ENCODE measurements around the gene CSF2.

The CSF2 gene

DNA sequence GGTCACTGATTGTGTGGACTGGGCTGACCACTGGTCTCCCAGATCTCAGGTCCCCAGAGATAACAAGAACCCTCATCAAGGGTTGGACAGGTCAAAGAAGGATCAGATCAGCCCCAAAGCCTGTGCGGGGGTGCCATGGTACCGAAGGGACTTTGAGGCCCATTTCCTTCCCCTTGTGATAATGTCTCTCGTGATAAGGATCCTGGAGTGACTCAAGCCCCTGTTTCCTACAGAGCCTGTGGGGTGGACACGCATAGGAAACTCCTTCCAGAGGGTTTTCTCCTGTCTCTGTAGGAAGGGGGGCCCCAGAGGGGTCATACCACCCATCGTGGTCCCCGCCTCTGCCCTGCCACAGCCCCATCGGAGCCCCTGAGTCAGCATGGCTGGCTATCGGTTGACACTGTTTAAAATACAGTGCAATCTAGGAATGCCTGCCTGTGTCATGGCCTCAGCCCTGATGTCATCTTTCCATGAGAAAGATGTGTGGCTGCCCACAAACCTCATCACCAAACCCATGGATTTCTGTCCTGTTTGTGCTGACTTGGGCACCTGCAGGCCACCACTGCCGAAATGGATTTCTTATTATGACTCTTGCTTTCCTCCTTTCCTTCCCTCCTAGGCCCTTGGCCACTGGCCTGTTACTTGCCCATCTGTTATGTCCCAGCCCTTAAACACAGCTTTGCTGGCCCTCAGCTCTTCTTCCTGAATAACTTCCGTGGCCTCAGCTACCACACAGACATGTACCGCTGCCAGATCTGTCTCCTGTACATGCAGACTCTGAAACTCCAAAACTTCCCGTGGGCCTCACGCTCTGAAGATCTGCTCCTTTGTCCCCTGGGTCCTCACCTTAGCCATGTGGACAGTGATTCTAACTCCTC lies 2.9 kb upstream of the CSF2 start:
- DNase-seq: no peak

DNA sequence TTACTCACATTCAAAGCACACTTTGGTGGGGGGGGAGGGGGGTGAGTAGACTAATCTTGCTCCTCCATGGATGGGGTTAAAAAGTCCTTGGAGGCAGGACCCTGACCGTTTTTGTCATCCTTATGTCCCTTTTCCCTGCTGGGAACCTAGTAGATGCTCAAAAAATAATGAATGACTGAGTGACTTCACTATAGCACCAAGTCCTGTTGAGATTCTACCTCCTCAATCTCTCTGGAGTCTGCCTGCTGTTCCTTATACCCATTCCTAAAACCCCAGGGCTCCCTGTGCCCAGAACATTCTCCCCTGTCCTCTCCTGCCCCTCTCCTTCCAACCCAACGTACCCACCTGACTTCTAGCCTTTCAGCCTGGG lies 2.3 kb upstream of the CSF2 start:
- DNase-seq: no peak

DNA sequence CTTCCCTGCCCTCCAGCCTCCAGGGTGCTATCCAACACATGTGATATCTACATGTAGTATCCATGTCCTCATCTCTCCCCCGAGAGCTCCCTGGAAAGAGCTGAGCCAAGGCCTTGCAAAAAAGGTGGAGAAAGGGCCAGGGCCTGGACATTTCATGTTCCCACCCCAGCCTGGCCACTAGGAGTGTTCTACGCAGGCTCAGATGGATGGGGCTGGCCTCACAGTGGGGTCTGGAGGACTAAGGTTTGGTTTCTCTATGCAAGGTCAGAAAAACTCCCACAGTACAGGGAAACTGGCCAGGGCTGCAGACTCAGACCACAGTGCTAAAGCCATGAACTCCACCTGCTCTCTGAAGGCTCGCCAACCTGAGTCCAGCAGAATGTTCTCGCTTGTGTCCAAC lies 1.5 kb upstream of the CSF2 start:
- DNase-seq: no peak

DNA sequence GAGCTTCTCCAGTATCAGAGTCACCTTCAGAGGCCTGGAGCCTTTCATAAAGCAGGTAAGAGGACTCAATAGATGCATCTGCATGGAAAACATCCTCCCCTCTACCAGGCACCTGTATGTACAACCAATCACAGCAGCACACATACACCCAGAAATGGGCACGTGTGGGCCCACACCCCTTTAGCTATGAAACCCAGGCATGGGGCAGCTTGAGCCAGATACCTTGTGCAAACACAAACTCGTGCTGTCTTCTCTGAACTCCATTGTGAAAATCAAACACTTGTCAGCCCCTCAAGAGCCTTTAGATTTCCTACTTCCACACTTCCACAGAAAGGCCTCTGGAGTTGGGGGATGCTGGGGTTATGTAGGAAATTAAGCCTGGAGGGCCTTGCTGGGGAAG lies 1.1 kb upstream of the CSF2 start:
- DNase-seq: no peak

DNA sequence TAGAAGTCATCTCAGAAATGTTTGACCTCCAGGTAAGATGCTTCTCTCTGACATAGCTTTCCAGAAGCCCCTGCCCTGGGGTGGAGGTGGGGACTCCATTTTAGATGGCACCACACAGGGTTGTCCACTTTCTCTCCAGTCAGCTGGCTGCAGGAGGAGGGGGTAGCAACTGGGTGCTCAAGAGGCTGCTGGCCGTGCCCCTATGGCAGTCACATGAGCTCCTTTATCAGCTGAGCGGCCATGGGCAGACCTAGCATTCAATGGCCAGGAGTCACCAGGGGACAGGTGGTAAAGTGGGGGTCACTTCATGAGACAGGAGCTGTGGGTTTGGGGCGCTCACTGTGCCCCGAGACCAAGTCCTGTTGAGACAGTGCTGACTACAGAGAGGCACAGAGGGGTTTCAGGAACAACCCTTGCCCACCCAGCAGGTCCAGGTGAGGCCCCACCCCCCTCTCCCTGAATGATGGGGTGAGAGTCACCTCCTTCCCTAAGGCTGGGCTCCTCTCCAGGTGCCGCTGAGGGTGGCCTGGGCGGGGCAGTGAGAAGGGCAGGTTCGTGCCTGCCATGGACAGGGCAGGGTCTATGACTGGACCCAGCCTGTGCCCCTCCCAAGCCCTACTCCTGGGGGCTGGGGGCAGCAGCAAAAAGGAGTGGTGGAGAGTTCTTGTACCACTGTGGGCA lies 642 bp downstream of the CSF2 start:
- DNase-seq: no peak

DNA sequence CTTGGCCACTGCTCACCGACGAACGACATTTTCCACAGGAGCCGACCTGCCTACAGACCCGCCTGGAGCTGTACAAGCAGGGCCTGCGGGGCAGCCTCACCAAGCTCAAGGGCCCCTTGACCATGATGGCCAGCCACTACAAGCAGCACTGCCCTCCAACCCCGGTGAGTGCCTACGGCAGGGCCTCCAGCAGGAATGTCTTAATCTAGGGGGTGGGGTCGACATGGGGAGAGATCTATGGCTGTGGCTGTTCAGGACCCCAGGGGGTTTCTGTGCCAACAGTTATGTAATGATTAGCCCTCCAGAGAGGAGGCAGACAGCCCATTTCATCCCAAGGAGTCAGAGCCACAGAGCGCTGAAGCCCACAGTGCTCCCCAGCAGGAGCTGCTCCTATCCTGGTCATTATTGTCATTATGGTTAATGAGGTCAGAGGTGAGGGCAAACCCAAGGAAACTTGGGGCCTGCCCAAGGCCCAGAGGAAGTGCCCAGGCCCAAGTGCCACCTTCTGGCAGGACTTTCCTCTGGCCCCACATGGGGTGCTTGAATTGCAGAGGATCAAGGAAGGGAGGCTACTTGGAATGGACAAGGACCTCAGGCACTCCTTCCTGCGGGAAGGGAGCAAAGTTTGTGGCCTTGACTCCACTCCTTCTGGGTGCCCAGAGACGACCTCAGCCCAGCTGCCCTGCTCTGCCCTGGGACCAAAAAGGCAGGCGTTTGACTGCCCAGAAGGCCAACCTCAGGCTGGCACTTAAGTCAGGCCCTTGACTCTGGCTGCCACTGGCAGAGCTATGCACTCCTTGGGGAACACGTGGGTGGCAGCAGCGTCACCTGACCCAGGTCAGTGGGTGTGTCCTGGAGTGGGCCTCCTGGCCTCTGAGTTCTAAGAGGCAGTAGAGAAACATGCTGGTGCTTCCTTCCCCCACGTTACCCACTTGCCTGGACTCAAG lies 1.5 kb downstream of the CSF2 start:
- no peak for DNase-seq

DNA sequence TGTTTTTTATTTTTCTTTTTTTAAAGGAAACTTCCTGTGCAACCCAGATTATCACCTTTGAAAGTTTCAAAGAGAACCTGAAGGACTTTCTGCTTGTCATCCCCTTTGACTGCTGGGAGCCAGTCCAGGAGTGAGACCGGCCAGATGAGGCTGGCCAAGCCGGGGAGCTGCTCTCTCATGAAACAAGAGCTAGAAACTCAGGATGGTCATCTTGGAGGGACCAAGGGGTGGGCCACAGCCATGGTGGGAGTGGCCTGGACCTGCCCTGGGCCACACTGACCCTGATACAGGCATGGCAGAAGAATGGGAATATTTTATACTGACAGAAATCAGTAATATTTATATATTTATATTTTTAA lies 2.1 kb downstream of the CSF2 start:
- DNase-seq: no peak

DNA sequence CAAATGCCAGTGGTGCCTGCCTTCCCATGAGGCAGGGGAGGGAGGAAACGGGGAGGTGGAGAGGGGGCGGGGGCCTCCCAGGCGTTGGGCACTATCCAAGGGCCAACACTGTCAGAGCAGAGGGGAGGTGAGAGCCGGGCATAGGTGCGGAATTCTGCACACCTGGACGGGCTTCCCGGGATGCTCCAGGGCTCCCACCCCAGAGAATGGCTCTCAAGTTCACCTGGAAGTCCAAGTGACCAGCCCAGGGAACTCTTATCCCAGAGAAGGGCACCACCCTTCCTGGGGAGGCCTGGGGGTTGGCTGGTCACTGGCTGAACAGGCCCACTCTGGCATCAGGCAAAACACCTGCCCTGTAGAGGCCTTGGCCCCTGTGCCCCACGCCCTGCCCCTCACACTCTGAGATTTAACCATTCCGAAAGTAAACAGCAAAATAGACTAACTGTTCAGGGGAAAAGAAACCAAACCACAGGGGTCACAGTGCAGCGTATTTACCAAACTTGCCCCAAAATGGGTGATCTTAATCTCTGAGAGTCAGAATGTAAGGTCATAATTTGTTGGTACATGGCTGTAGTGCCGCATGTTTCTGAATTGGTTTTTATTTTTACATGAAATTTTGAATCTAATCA lies 2.7 kb downstream of the CSF2 start:
- no peak for DNase-seq

DNA sequence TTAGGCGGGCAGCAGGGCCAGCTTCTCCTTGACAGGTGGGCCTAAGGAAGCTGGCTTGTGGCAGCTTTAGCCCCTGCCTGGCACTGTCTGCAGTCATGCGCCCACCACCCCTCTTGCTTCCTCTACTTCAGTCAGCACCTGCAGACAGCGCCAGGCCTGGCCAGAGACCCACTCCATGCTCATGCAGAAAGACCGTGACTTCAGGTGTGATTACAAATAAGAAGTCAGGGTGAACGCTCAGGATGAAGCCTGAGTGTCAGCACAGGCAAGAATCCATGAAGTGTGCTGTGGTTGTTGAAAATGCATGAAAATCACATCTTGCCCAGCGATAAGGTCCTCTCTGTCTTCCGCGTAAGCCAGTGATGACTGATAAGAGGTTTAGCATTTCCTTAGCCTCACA lies 3.4 kb downstream of the CSF2 start:
- DNase-seq: no peak

DNA sequence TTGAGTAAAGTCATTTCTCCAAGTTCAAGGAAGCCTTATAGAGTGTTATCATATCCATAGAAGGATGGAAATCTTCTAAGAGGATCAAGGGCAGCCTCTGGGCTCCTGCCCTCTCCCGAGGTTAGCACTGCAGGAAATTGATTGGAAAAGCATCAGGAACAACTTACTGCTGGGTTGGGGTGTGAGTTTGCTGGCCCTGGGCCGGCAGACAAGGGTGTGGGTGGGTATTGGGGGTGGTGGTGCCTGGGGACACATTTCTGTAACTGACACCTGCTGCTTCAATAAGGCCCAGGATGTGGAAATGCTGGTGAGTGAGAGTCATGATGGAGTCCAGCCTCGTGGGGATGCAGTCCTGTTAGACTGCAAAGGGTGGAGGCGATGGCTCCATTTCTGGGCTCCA lies 5.5 kb downstream of the CSF2 start:
- DNase-seq: no peak

DNA sequence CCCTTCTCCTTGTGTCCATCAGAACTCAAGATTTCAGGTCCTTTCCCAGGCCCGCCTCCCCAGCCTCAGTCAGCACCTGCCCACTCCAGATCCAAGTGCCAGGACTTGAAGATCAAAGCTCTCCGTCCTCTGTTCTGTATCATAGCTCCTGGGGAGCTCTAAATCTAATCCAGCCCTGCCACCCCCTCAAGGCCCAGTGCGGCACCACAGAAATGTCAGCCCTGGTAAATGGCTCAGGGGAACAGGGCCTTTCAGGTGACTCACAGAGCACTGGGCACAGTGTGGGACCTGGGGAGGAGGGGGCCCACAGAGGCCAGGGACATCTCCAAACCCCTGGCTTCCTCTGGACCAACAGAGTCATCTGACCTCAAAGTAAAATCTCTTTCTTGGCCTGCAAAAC lies 6.0 kb downstream of the CSF2 start:
- no peak for DNase-seq

DNA sequence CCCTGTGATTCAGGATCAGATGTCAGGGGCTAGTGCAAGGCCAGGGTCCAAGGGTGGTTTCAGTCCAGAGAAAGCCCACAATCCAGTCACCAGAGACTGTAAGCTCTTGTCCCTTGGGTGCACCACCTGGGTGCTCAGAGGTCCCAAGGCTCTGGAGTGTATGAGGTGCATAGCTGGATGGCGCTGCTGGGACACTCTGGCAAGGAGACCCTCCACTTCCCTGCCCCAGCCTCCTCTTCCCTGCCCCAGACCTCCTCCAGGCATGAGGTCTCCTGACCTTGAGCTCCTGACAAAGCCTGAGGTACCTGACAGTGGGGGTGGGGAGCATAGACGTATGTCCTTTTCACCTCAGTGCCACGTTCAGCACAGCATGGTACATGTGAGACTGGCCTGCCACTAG lies 7.0 kb downstream of the CSF2 start:
- no peak for DNase-seq

DNA sequence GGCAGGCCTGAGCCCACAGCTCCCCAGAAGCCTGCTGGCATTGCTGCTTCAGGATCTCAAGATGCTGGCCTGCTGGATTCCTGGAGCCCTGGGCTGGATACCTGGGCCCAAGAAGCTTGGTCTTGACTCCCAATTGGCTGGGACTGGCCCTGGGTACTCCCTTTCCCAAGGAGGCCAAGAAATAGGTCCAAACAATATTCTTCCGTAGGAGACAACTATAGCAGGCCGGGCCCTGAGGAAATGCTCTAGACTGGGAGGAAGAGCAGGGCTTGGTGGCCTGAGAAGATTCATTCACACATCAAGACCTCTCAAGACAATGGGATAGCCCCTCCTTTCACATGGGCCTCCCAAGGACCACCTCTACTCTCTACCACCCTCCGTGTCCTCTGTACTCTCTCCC lies 7.9 kb downstream of the CSF2 start:
- no peak for DNase-seq

DNA sequence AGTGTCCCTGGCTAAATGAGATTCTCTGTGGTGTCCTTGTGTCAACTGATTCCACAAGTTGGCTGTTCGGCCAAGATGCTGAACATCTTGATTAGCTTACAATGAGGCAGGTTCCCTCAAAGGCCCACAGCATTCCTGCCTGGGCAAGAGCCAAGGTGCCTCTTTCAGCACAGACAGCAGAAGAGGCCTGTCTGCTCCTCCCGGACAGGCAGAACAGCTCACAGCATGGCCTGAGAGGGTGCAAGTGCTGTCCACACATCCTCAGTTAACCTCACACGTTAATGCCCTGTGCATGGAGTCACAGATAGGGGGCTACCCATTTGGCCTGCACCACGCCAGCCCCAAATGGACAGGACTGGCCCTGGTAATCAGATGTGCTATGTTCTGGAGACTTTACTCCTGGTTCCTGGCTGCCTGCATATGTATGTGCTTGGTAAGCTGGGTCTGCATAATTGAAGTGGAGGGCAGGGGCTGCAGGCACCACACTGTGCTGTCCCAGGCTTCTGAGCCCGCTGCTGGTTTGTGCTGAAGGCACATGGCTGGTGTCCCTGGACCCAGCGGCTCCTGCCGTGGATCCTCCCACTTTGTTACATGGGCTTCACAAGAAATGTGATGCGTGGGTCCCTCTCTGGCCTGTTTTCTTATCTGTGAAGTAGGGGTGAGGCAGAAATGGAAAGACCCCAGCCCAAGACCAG lies 8.9 kb downstream of the CSF2 start:
- no peak for DNase-seq

DNA sequence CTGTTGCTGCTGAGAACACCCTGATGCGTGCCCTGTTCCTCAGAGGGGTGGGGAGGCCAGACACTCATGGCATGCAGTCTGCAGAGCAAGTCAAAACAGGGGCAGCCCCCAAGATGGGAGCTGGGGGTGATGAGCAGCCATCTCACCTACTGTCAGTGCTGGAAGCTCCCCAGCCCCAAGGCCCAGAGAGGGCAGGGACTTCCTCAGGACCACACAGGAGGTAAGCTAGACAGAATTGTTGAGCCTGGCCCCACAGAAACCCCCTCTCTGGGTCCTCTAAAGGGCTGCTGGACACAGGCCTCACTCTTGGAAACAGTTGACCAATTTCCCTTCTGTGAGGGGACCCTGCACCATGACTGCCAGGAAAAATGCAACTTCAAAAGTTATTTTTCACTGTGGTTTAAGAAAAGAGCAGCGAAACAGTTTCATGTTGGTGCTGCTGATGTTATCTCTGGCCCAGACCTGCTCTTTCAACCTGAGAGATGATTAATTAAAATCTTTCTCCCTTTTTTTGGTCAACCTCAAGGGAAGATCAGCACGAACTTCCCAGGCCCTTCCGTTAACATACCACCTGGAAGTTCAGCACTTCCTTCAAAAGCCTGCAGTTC lies 9.6 kb downstream of the CSF2 start:
- DNase-seq: no peak

DNA sequence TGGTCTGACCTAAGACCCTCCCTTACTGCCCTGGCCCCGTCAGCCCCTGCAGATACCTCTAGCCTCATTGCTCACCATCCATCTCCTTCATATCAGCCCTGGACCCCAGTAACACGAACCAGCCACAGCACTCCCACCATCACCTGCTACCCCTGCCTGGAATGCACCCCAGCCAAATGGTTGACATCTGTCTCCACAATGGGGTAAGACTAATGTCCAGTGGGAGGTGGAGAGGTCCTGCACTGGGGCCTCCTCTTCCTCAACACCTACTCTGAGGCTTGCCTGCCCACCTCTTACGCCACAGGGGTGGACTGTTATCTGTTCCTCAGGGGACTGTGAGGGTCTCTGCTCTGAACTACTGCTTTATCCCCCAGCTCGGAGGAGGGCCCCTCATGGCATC lies 12.1 kb downstream of the CSF2 start:
- DNase-seq: no peak

DNA sequence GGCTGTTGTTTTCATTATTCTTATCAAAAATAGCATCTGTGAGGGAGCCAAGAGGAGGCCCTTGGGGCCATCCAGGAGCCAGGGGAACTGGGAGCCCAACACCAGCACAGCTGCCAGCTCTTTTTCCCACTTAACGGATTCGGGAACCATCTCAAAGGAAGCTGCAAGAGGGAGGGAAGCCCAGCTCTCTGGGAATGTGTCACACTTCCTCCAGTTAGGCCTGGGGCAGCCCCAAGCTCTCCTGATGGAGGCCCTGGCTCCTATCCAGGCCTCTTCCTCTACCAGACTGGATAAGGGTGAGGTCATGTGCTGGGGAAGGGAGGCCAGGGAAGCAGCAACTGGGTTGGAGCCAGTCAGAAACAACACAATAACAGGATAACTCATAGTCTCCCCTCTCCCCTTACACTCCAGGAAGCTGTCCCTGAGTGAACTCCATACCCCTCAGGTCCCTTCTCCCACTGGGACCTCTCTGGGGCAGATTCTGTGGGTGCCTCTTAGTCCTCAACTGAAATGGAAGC lies 12.7 kb downstream of the CSF2 start:
- DNase-seq: no peak

DNA sequence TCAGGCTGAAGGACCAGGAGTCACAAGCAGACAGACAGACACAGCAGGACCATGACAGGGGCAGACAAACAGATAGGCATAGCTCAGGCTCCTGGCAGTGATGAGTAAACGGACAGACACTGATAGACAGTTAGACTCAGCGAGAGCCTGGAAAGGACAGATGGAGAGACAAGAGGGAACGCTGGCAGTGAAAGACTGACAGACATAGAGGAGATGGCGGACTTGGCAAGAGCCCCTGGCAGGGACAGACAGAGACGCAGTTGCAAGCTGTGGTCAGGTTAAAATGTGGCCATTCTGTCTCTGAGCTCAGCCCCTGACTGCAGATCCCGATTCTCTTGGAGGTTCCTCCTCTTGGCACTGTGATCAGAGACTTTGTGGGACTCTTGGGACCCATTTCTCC lies 13.6 kb downstream of the CSF2 start:
- no peak for DNase-seq

DNA sequence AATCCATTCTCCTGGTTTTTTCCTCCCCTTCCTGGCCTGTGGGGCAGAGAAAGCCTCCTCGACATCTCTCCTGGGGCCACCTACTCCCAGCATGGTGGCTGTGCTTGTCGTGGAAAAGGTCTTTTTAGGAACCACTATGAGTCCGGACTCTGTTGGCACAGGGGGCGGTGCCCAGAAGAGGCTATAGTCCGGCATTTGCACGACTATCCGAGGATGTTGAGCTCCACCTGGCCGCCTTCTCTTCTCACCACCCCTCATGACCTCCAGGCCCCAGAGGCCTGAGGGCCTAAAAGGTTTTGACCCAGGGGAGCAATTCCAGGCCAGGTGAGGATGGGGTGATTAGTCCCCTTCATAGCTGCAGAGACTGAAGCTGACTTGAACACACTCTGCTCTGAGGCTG lies 14.1 kb downstream of the CSF2 start:
- no peak for DNase-seq

DNA sequence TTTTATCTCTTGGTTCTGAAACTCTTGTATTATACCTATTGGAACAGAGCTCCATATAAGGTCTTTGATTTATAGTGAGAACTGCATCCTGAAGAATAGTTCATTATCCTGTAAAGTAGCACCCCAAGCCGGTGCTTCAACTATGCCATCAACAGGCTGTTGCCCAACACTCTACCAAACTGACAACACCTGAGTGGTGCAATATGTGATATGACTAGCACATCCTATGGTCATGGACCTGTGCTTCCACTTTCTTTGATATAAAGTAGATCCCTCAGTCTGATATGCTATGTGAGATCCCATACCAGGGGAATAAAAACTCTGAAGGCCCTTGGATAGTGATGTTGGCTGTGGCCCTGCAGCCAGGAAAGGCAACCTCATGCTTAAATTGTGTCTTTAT lies 15.8 kb downstream of the CSF2 start:
- DNase-seq: no peak

DNA sequence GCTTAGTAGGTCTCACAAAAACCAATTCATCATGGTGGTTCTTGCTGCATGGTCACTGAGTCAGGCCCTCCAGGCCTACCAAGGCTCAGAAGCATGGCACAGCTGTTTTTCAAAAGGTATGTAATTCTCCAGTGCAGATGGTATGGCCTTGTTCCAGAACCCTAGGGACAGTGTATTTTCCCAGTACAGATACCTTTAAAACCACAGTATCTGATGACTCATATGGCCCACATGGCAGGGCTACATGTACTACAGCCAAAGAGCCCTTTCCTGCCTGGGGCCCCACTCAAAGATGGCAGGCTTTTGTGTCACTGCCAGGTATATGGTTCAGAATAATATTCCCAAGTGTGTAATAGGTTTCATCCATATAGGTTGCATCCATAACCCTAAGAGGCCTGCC lies 16.5 kb downstream of the CSF2 start:
- DNase-seq: no peak

DNA sequence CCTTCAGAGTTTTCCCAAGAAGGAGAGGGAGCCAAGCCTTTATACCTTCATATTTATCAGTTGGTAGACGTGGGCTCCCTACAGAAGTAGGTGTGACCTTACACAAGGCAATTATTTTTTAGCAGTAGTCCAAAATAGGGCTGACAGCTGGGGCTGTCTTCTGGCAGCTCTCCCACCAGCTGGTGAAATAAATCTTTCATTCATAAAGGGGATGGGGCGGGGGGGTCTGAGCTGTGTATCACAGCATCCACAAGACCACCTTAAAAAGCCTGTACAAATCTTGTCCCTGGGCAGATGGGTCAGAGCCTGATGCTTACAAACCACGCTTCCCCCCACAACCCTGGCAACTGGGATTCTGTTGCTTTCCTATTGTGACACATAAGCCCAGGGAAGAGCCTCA lies 19.7 kb downstream of the CSF2 start:
- no peak for DNase-seq

All from NCI-H1436 (cell line).